Kidney epithelial cell (primary cell): ENCODE data around the gene FREM1. TPM values are rescaled to one million over a fixed set of nuclear protein-coding genes. Genes with fewer than 3 reads are reported as not detected.

Experiments used
- DNase-seq: peaks from one replicate; pipeline ENCODE4 v3.0.0-alpha.2; 2010; ENCODE audit warnings: low read depth
- H3K27me3 ChIP-seq: 2 replicates; pipeline ENCODE4 v1.6.0; 2011; ENCODE audit warnings: low read length; ENCODE audit not compliant: control insufficient read depth, insufficient read depth
- H3K36me3 ChIP-seq: 2 replicates; pipeline ENCODE4 v1.5.1; 2011; ENCODE audit warnings: low read length; ENCODE audit not compliant: control insufficient read depth, insufficient read depth
- H3K4me3 ChIP-seq: 2 replicates; pipeline ENCODE4 v1.5.1; 2011; ENCODE audit warnings: low read depth, mild to moderate bottlenecking, control low read depth, low read length
- CTCF ChIP-seq: IDR thresholded peaks from 2 replicates; pipeline ENCODE4 v1.5.1; 2011; ENCODE audit warnings: mild to moderate bottlenecking, moderate library complexity, low read length, control low read depth, inconsistent platforms; ENCODE audit not compliant: insufficient read depth, poor library complexity, severe bottlenecking
- total RNA-seq: library from RNA; depleted of rRNA; stranded (reverse); fragments of >200 nt; gene quantifications from 2 replicates; pipeline ENCODE4 v1.2.3, GENCODE V29; 2015

The FREM1 gene
- total RNA-seq, 1 donor from 2014 or later = 1.0 TPM

GRCh38 chr9:14868418-14868771 is 41.8 kb downstream of the FREM1 start:
- Histone ChIP-seq H3K36me3 (no peaks in the 10 kb centered on the region), H3K4me3 (no peak overlapping the region), H3K27me3 (no peaks in the 10 kb centered on the region)
- DNase-seq = no peak
- TF ChIP-seq CTCF = no peak

- no peak for DNase-seq
- H3K4me3 ChIP-seq = no peak overlapping the region
- no peak for TF ChIP-seq CTCF
- no peaks in the 10 kb centered on the region for H3K27me3 ChIP-seq
- H3K36me3 ChIP-seq = no peaks in the 10 kb centered on the region
These were observed 44.0 kb downstream of the FREM1 start for GRCh38 chr9:14866200-14866749.

- no peak overlapping the region for H3K4me3 ChIP-seq
- no peak for TF ChIP-seq CTCF
- H3K36me3 ChIP-seq = no peaks in the 10 kb centered on the region
- no peaks in the 10 kb centered on the region for H3K27me3 ChIP-seq
- no peak for DNase-seq
These were observed 45.9 kb downstream of the FREM1 start for GRCh38 chr9:14864309-14864708.

- Histone ChIP-seq H3K27me3 (no peaks in the 10 kb centered on the region), H3K36me3 (no peaks in the 10 kb centered on the region), H3K4me3 (no peak overlapping the region)
- no peak for DNase-seq
- no peak for TF ChIP-seq CTCF
These were observed 46.8 kb downstream of the FREM1 start for GRCh38 chr9:14863402-14863801.

GRCh38 chr9:14857449-14858305 is 52.6 kb downstream of the FREM1 start:
- Histone ChIP-seq H3K4me3 (no peak overlapping the region), H3K36me3 (no peaks in the 10 kb centered on the region), H3K27me3 (no peaks in the 10 kb centered on the region)
- no peak for DNase-seq
- TF ChIP-seq CTCF = no peak
